Kidney epithelial cell (primary cell): ENCODE data around the gene UNC93B1. TPM values are rescaled to one million over a fixed set of nuclear protein-coding genes. Genes with fewer than 3 reads are reported as not detected.

ENCODE experiments used
- DNase-seq: peaks from one replicate; pipeline ENCODE4 v3.0.0-alpha.2; 2010; ENCODE audit warnings: low read depth
- H3K27me3 ChIP-seq: 2 replicates; pipeline ENCODE4 v1.6.0; 2011; ENCODE audit warnings: low read length; ENCODE audit not compliant: control insufficient read depth, insufficient read depth
- H3K36me3 ChIP-seq: 2 replicates; pipeline ENCODE4 v1.5.1; 2011; ENCODE audit warnings: low read length; ENCODE audit not compliant: control insufficient read depth, insufficient read depth
- H3K4me3 ChIP-seq: 2 replicates; pipeline ENCODE4 v1.5.1; 2011; ENCODE audit warnings: low read depth, mild to moderate bottlenecking, control low read depth, low read length
- total RNA-seq: library from RNA; depleted of rRNA; stranded (reverse); fragments of >200 nt; gene quantifications from 2 replicates; pipeline ENCODE4 v1.2.3, GENCODE V29; 2015
- TF ChIP-seq, protein P1 (sequence below): IDR thresholded peaks from 2 replicates; pipeline ENCODE4 v1.5.1; 2011; ENCODE audit warnings: mild to moderate bottlenecking, moderate library complexity, low read length, control low read depth, inconsistent platforms; ENCODE audit not compliant: insufficient read depth, poor library complexity, severe bottlenecking

UNC93B1 gene
- total RNA-seq, 1 donor from 2014 or later: 21.0 TPM

DNA sequence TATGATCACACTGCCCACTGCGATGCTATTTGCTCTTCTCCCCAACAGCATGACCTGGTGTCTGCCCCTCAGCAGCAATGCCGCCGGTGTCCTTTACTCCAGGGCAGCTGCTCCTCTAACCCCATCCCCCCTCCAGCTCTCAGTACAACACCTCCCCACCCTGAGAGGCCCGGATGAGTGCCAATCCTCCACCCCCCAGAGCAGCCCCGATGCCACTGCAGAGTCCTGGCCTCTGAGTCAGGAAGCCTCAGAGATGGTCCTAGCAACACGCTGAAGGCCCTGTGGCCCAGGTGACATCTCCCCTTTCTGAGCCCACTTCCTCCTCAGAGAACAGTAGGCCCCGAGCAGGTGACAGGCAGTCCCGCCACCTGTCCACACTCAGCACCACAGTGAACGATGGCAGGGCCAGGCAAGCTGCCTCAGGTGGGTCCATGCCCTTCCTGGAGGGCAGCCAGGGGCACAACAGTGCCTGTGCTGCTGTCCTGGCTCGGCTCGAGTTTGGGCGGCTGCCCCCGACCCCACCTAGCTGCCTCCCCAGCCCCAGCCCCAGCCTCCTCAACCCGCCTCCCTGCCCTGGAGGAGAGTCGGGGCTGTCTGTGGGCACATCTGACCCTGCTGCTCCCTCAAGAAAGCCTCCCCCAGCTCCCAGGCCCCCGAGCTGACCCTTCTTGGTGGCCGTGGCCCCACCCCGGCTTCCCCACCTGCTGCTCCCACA is 22.7 kb upstream of the UNC93B1 start:
- H3K36me3 ChIP-seq: no peaks in the 10 kb centered on the region
- no peak for DNase-seq

DNA sequence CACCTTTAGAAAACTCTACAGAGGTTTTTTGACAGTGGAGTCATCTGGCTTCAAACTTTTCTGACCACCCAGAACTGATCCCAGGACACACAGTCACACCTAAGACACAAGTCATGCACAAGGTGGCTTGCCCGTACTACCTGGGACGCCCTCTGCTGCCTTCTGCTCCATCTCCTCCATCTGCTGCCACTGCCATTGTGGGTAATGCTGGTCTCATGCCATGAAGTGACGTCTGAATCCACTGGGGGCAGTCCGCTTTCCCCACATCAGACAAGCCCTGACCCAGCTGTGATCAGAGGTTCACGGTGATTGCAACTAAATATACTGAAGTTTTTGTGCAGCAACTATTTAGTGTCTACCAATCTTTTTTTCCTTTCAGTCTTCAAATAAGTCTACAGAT is 21.1 kb upstream of the UNC93B1 start:
- no peak overlapping the region for H3K4me3 ChIP-seq
- H3K27me3 ChIP-seq: no peaks in the 10 kb centered on the region
- no peaks in the 10 kb centered on the region for H3K36me3 ChIP-seq
- TF ChIP-seq, protein P1, sequence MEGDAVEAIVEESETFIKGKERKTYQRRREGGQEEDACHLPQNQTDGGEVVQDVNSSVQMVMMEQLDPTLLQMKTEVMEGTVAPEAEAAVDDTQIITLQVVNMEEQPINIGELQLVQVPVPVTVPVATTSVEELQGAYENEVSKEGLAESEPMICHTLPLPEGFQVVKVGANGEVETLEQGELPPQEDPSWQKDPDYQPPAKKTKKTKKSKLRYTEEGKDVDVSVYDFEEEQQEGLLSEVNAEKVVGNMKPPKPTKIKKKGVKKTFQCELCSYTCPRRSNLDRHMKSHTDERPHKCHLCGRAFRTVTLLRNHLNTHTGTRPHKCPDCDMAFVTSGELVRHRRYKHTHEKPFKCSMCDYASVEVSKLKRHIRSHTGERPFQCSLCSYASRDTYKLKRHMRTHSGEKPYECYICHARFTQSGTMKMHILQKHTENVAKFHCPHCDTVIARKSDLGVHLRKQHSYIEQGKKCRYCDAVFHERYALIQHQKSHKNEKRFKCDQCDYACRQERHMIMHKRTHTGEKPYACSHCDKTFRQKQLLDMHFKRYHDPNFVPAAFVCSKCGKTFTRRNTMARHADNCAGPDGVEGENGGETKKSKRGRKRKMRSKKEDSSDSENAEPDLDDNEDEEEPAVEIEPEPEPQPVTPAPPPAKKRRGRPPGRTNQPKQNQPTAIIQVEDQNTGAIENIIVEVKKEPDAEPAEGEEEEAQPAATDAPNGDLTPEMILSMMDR: no peak
- DNase-seq: no peak

More for the DNA sequence above, 22.7 kb upstream of the UNC93B1 start:
- H3K4me3 ChIP-seq: no peak overlapping the region
- TF ChIP-seq, protein P1: no peak
- H3K27me3 ChIP-seq: no peaks in the 10 kb centered on the region

DNA sequence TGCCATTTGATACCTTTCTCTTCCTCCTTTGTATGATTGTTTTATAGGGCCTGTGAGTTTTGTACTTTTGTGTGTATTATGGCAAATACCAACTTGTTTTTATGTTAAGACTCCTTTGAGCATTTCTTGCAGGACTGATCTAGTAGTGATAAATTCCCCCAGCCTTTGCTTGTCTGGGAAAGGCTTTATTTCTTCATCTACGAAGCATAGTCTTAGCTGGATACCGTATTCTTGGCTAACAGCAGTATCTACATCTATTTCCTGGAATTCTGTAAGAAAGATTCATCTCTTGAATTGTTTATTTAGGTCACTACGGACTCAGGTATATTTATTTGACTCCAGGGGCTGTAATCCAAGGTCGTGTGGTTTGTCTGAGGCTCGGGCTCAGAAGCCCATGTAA is 20.6 kb upstream of the UNC93B1 start:
- no peak for DNase-seq
- TF ChIP-seq, protein P1: no peak
- Histone ChIP-seq H3K4me3 (no peak overlapping the region), H3K36me3 (no peaks in the 10 kb centered on the region), H3K27me3 (no peaks in the 10 kb centered on the region)

DNA sequence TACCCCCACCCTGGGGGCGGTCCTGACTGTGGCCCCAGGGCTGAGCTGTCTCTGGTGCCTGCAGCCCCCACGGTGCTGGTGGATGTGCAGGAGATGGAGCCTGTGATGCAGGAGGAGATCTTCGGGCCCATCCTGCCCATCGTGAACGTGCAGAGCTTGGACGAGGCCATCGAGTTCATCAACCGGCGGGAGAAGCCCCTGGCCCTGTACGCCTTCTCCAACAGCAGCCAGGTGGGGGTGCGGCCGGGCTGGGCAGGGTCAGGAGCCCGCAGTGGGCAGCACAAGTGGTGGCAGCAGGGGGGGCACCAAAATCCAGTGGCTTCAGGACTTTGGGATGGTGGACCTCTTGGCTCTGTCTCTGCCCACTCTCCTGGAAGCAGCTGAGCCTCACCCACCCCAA is 18.6 kb upstream of the UNC93B1 start:
- Histone ChIP-seq H3K27me3 (no peaks in the 10 kb centered on the region), H3K36me3 (no peaks in the 10 kb centered on the region), H3K4me3 (no peak overlapping the region)
- DNase-seq: no peak
- TF ChIP-seq, protein P1: no peak

GRCh38 chr11:68021167-68021787 is 17.4 kb upstream of the UNC93B1 start:
- H3K4me3 ChIP-seq: no peak overlapping the region
- no peaks in the 10 kb centered on the region for H3K36me3 ChIP-seq
- TF ChIP-seq, protein P1: peak; percentile 65
- no peak for DNase-seq
- H3K27me3 ChIP-seq: no peaks in the 10 kb centered on the region
